HepG2 (cell line): ENCODE measurements around the gene PRKCD. TPM values are rescaled to one million over a fixed set of nuclear protein-coding genes. Genes with fewer than 3 reads are reported as not detected.
A peak's percentile ranks its signal among the peaks of the same experiment; 100 is the strongest.

Source experiments
- BORCS8-MEF2B ChIP-seq: sonication (generic); formaldehyde crosslinking; IDR thresholded peaks from 2 replicates; pipeline ENCODE4 v1.8.0; 2022; ENCODE audit warnings: mild to moderate bottlenecking, missing genetic modification reagents
- CBFB ChIP-seq: sonication (generic); formaldehyde crosslinking; IDR thresholded peaks from 2 replicates; pipeline ENCODE4 v1.4.0; 2020; ENCODE audit warnings: missing genetic modification reagents
- DNMT3B ChIP-seq: conservative IDR thresholded peaks from 2 replicates; pipeline ENCODE4 v1.6.1; 2016; ENCODE audit warnings: missing biosample characterization, control low read depth
- EP300 ChIP-seq, 3 experiments: sonication (generic) in 1 of 3; formaldehyde crosslinking in 1 of 3; IDR thresholded peaks; 2 replicates each; pipeline versions ENCODE4 v1.5.1 to v1.6.1; 2011 to 2020; ENCODE audit warnings: low read depth in 2 of 3, low read length in 2 of 3, borderline replicate concordance in 1 of 3, improper control_type of control experiment in 1 of 3, mild to moderate bottlenecking in 1 of 3, missing genetic modification reagents in 1 of 3, moderate library complexity in 1 of 3
- HNF1A ChIP-seq, 2 experiments: sonication (generic) in 1 of 2; formaldehyde crosslinking in 1 of 2; IDR thresholded peaks; 2 replicates each; pipeline versions ENCODE4 v1.4.0 to v1.6.1; 2016 to 2020; ENCODE audit warnings: borderline replicate concordance in 1 of 2, low read depth in 1 of 2, mild to moderate bottlenecking in 1 of 2, missing genetic modification reagents in 1 of 2
- HNF1B ChIP-seq: sonication (generic); formaldehyde crosslinking; IDR thresholded peaks from 2 replicates; pipeline ENCODE4 v1.5.1; 2020; ENCODE audit warnings: mild to moderate bottlenecking, moderate library complexity, missing genetic modification reagents
- MIXL1 ChIP-seq: IDR thresholded peaks from 2 replicates; pipeline ENCODE4 v1.6.1; 2016
- NPAS2 ChIP-seq: sonication (generic); formaldehyde crosslinking; IDR thresholded peaks from 2 replicates; pipeline ENCODE4 v1.8.0; 2022; ENCODE audit warnings: mild to moderate bottlenecking, missing genetic modification reagents, borderline replicate concordance
- SNAPC5 ChIP-seq: sonication (generic); formaldehyde crosslinking; IDR thresholded peaks from 2 replicates; pipeline ENCODE4 v1.8.1; 2023; ENCODE audit warnings: mild to moderate bottlenecking, missing genetic modification reagents, borderline replicate concordance
- SP1 ChIP-seq, 2 experiments: fragments of 450-650 bp in 1 of 2; sonication (generic) in 1 of 2; formaldehyde crosslinking in 1 of 2; IDR thresholded peaks; 2 replicates each; pipeline versions ENCODE4 v1.4.0 to v1.6.1; 2016 to 2020; ENCODE audit warnings: missing genetic modification reagents in 1 of 2
- SRSF4 ChIP-seq: fragments of 200-400 bp; formaldehyde crosslinking; IDR thresholded peaks from one replicate; pipeline ENCODE4 v1.6.1; 2018; ENCODE audit warnings: mild to moderate bottlenecking, low read depth, low read length, moderate library complexity; ENCODE audit not compliant: poor library complexity, severe bottlenecking
- TCF12 ChIP-seq, 2 experiments: fragments of 450-650 bp in 1 of 2; sonication (generic) in 1 of 2; formaldehyde crosslinking in 1 of 2; IDR thresholded peaks; 2 replicates each; pipeline versions ENCODE4 v1.6.1 to v1.8.0; 2017 to 2022; ENCODE audit warnings: antibody characterized with exemption in 1 of 2, mild to moderate bottlenecking in 1 of 2, missing genetic modification reagents in 1 of 2, moderate library complexity in 1 of 2
- TOPORS ChIP-seq: sonication (generic); formaldehyde crosslinking; IDR thresholded peaks from 2 replicates; pipeline ENCODE4 v1.8.0; 2023; ENCODE audit warnings: mild to moderate bottlenecking, missing genetic modification reagents
- YEATS2 ChIP-seq: sonication (generic); formaldehyde crosslinking; IDR thresholded peaks from 2 replicates; pipeline ENCODE4 v1.4.0; 2020; ENCODE audit warnings: missing genetic modification reagents, borderline replicate concordance
- ZFX ChIP-seq: sonication (generic); formaldehyde crosslinking; IDR thresholded peaks from 2 replicates; pipeline ENCODE4 v1.4.0; 2020; ENCODE audit warnings: mild to moderate bottlenecking, low read depth, missing genetic modification reagents, moderate library complexity
- ZNF235 ChIP-seq: sonication (generic); formaldehyde crosslinking; IDR thresholded peaks from 2 replicates; pipeline ENCODE4 v1.8.1; 2023; ENCODE audit warnings: mild to moderate bottlenecking, missing genetic modification reagents, borderline replicate concordance
- ZNF317 ChIP-seq: sonication (generic); formaldehyde crosslinking; IDR thresholded peaks from 2 replicates; pipeline ENCODE4 v1.5.0; 2020; ENCODE audit warnings: mild to moderate bottlenecking, missing genetic modification reagents
- ZNF382 ChIP-seq: sonication (generic); formaldehyde crosslinking; IDR thresholded peaks from 2 replicates; pipeline ENCODE4 v1.5.0; 2020; ENCODE audit warnings: missing genetic modification reagents, mild to moderate bottlenecking, borderline replicate concordance
- ZNF432 ChIP-seq: sonication (generic); formaldehyde crosslinking; IDR thresholded peaks from 2 replicates; pipeline ENCODE4 v1.5.0; 2020; ENCODE audit warnings: missing genetic modification reagents, mild to moderate bottlenecking, borderline replicate concordance
- ZNF557 ChIP-seq: sonication (generic); formaldehyde crosslinking; IDR thresholded peaks from 2 replicates; pipeline ENCODE4 v1.4.0; 2020; ENCODE audit warnings: missing genetic modification reagents
- ZNF792 ChIP-seq: IDR thresholded peaks from 2 replicates; pipeline ENCODE4 v1.6.1; 2016
- ZNF883 ChIP-seq: sonication (generic); formaldehyde crosslinking; IDR thresholded peaks from 2 replicates; pipeline ENCODE4 v1.5.1; 2020; ENCODE audit warnings: mild to moderate bottlenecking, missing genetic modification reagents; ENCODE audit errors: not compliant biosample characterization
- polyA plus RNA-seq, 8 experiments: library from polyadenylated mRNA; depleted of rRNA in 3 of 8; stranded (reverse) in 7 of 8; unstranded in 1 of 8; fragments of >200 nt; fragmentation: Illumina TruSeq in 4 of 8; extraction: Trizol in 4 of 8; gene quantifications; 2 replicates each; pipeline versions ENCODE4 v1.2.1 to v1.2.3, GENCODE V29; 2011 to 2016; ENCODE audit warnings: low read depth in 4 of 8, missing spikeins in 1 of 8, mixed read lengths in 1 of 8; ENCODE audit not compliant: insufficient read depth in 1 of 8
- total RNA-seq, 5 experiments: library from RNA; depleted of rRNA; stranded (reverse); fragments of >200 nt; fragmentation: Illumina TruSeq; extraction: Trizol; gene quantifications; 2 replicates each; pipeline ENCODE4 v1.2.3, GENCODE V29; 2016; ENCODE audit warnings: low read depth in 1 of 5

The PRKCD gene
- total and polyA plus RNA-seq, 2 of the 13 experiments (the other 11 are each of a cell fraction or from before 2014, with no cell fraction given): 1.6 to 40.7 TPM

DNA sequence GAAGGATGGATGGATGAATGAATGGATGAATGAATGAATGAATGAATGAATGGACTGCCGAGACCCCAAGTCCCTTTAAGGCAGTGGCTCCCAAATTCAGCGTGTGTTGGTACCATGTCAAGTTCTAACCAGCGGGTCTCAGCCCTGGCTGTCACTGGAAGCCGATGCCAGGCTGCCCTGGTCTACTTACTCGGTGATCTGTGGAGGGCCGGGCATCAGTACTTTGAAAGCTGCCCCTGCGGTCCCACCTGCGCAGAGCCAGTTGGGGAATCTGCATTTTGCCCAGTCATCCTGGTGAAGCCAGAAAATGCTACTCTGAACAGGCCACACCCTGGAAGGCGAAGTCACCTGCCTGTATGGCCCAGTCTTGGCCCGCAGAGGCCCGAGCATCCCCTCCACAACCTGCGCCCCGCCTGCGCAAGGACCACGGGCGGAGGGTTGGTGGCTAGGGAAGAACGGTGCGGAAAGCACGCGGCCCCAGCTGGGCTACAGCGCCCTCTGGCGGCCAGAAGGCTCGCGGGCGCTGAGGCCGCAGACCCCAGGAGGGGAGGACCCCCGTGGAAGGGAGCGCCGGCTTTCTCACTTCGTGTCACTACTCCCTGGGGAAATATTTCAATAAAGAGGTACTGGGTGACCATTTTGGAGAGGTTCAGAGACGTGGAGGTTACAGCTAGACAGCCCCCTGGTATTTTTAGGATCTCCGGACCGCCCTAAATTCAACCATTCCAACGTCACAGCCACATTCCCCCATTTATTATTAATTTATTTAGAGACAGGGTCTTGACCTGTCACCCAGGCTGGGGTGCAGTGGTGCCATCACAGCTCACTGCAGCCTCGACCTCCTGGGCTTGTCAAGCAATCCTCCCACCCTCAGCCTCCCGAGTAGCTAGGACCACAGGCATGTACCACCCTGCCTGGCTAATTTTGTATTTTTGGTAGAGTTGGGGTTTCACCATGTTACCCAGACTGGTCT lies 34.9 kb downstream of the PRKCD start (continued):
- TF ChIP-seq ZFX (CRISPR knock-in tag): 0 out of 2 replicates have a peak, but pooled peaks have one; percentile 35
- no peak for TF ChIP-seq CBFB (CRISPR knock-in tag)
- no peak for TF ChIP-seq SP1 (IDR thresholded peaks at IDR 0.05)
- no peak for TF ChIP-seq SP1 (CRISPR knock-in tag; IDR thresholded peaks at IDR 0.05)
- 0 out of 2 replicates have a peak, but pooled peaks have one; percentile 37 for TF ChIP-seq HNF1B (CRISPR knock-in tag)
- TF ChIP-seq ZNF317 (CRISPR knock-in tag): no peak
- no peak for TF ChIP-seq ZNF432 (CRISPR knock-in tag)
- TF ChIP-seq NPAS2 (CRISPR knock-in tag): no peak
- no peak for TF ChIP-seq SRSF4
- TF ChIP-seq ZNF792 (CRISPR knock-in tag): 0 out of 2 replicates have a peak, but pooled peaks have one; percentile 34
- 0 out of 2 replicates have a peak, but pooled peaks have one; percentile 42 for TF ChIP-seq ZNF235 (CRISPR knock-in tag)
- TF ChIP-seq ZNF883 (CRISPR knock-in tag): no peak
- peak; percentile 28; the same call in 1 of the 2 replicates for TF ChIP-seq YEATS2 (CRISPR knock-in tag)
- no peak for TF ChIP-seq DNMT3B (CRISPR knock-in tag)
- no peak for TF ChIP-seq ZNF382 (CRISPR knock-in tag)
- TF ChIP-seq TCF12 (IDR thresholded peaks at IDR 0.05): no peak
- no peak for TF ChIP-seq TCF12 (CRISPR knock-in tag; IDR thresholded peaks at IDR 0.05)
- no peak for TF ChIP-seq MIXL1
- no peak for TF ChIP-seq EP300 (IDR thresholded peaks at IDR 0.05; ENCODE audit: low read depth in 2 of 2, low read length in 2 of 2)
- no peak for TF ChIP-seq EP300 (CRISPR knock-in tag; IDR thresholded peaks at IDR 0.05; ENCODE audit: borderline replicate concordance)
- no peak for TF ChIP-seq TOPORS (CRISPR knock-in tag)
- no peak for TF ChIP-seq ZNF557
- TF ChIP-seq BORCS8-MEF2B (CRISPR knock-in tag): peak; percentile 64; the same call in 1 of the 2 replicates
- TF ChIP-seq HNF1A (IDR thresholded peaks at IDR 0.05; ENCODE audit: low read depth): no peak
- TF ChIP-seq HNF1A (CRISPR knock-in tag; IDR thresholded peaks at IDR 0.05; ENCODE audit: borderline replicate concordance): no peak
- TF ChIP-seq SNAPC5: no peak
